GM12878 (cell line): ENCODE results near the gene MTMR1. TPM values are rescaled to one million over a fixed set of nuclear protein-coding genes. Genes with fewer than 3 reads are reported as not detected.

Source experiments
- ASH2L ChIP-seq: fragments of 300-600, 200-600 bp; sonication (generic); IDR thresholded peaks from 2 replicates; pipeline ENCODE4 v1.6.1; 2017; ENCODE audit warnings: low read depth, mild to moderate bottlenecking, borderline replicate concordance
- ATF2 ChIP-seq: IDR thresholded peaks from 2 replicates; pipeline ENCODE4 v1.6.1; 2012; ENCODE audit warnings: low read length, inconsistent platforms
- E2F4 ChIP-seq: IDR thresholded peaks from 2 replicates; pipeline ENCODE4 v1.6.1; 2012; ENCODE audit warnings: low read depth, low read length, improper control_type of control experiment
- EED ChIP-seq: sonication (generic); IDR thresholded peaks from 2 replicates; pipeline ENCODE4 v1.6.1; 2016; ENCODE audit warnings: antibody characterized with exemption, low read depth
- IKZF2 ChIP-seq, 2 experiments: fragments of 450-650 bp; IDR thresholded peaks; 2 replicates each; pipeline ENCODE4 v1.6.1; 2017; ENCODE audit warnings: mild to moderate bottlenecking in 2 of 2, moderate library complexity in 2 of 2
- POLR2AphosphoS2 ChIP-seq: IDR thresholded peaks from 2 replicates; pipeline ENCODE4 v1.6.1; 2011; ENCODE audit warnings: low read depth, mild to moderate bottlenecking, low read length, improper control_type of control experiment, moderate library complexity
- RAD21 ChIP-seq: IDR thresholded peaks from 2 replicates; pipeline ENCODE4 v1.6.1; 2011; ENCODE audit warnings: mild to moderate bottlenecking, low read depth, low read length, moderate library complexity; ENCODE audit not compliant: insufficient read depth
- ZNF592 ChIP-seq: fragments of 450-650 bp; IDR thresholded peaks from 2 replicates; pipeline ENCODE4 v1.6.1; 2017; ENCODE audit warnings: mild to moderate bottlenecking, moderate library complexity
- polyA plus RNA-seq, 11 experiments: library from polyadenylated mRNA; depleted of rRNA in 4 of 11; unstranded in 6 of 11; stranded (reverse) in 5 of 11; fragments of >200 nt; fragmentation: Nextera tagmentation in 4 of 11; fragmentation: Illumina TruSeq in 1 of 11; extraction: Ambion mirVana in 4 of 11; extraction: Trizol in 1 of 11; gene quantifications; 1 replicate in 1 of 11; 2 replicates in 10 of 11; pipeline versions ENCODE4 v1.2.1 to v1.2.3, GENCODE V29; 2011 to 2016; ENCODE audit warnings: inconsistent platforms in 2 of 11, missing spikeins in 2 of 11, low read depth in 1 of 11
- total RNA-seq, 4 experiments: library from RNA; depleted of rRNA in 3 of 4; stranded (reverse); fragments of >200 nt in 3 of 4; fragmentation: Illumina TruSeq in 1 of 4; extraction: Trizol in 1 of 4; gene quantifications; 2 replicates each; pipeline versions ENCODE4 v1.2.1 to v1.2.3, GENCODE V29; 2013 to 2021

MTMR1 gene
- total and polyA plus RNA-seq, 10 of the 15 experiments (the other 5 are each of a cell fraction or from before 2014, with no cell fraction given) = 1.2 to 32.2 (median 22.9) TPM

GRCh38 chrX:150768580-150769190 is 75.5 kb downstream of the MTMR1 start (continued):
- TF ChIP-seq ZNF592 (no peak), ASH2L (no peak), POLR2AphosphoS2 (no peak), EED (no peak), E2F4 (no peak), IKZF2 (IDR thresholded peaks at IDR 0.05) (no peak), ATF2 (no peak), RAD21 (no peak)
